IMR-90 (cell line): ENCODE measurements around the gene IFT25. TPM values are rescaled to one million over a fixed set of nuclear protein-coding genes. Genes with fewer than 3 reads are reported as not detected.

Experiments
- ATAC-seq: fragments of 200-7000 bp; cut with Tn5 transposase; 2 replicates; pipeline ENCODE4 v1.9.1; 2020; ENCODE audit warnings: low read depth, mild to moderate bottlenecking, moderate library complexity
- BruUV-seq: library from RNA; stranded (reverse); fragments of 400-500 nt; replicated peaks from 2 replicates; lab custom pipeline; 2021; lab: Mats Ljungman, UMichigan
- CTCF ChIA-PET: fragments of 300-600 bp; formaldehyde crosslinking; extraction: SDS; loops from one replicate; lab custom pipeline; 2021; ENCODE audit warnings: antibody characterized with exemption; lab: Yijun Ruan, JAX
- POLR2A ChIA-PET: fragments of 300-600 bp; sonication (Branson Sonifier 250); formaldehyde crosslinking; loops from one replicate; lab custom pipeline; 2022; ENCODE audit warnings: antibody characterized with exemption; ENCODE audit not compliant: unreplicated experiment; lab: Charles Lee
- DNase-seq: peaks from one replicate; pipeline ENCODE4 v3.0.0; 2013
- H2AFZ ChIP-seq: replicated peaks from 2 replicates; pipeline ENCODE3; 2013; ENCODE audit warnings: low read length, mild to moderate bottlenecking; ENCODE audit not compliant: poor library complexity
- H2AK5ac ChIP-seq: 2 replicates; pipeline ENCODE4 v1.6.1; 2013; ENCODE audit warnings: low read depth, low read length, inconsistent platforms
- H2AK9ac ChIP-seq: replicated peaks from 2 replicates; pipeline ENCODE3; 2013; ENCODE audit warnings: mild to moderate bottlenecking, low read depth, low read length, moderate library complexity; ENCODE audit not compliant: poor library complexity
- H2BK120ac ChIP-seq: 2 replicates; pipeline ENCODE4 v1.6.1; 2013; ENCODE audit warnings: low read depth, low read length, inconsistent platforms
- H2BK15ac ChIP-seq: 3 replicates; pipeline ENCODE4 v1.6.1; 2013; ENCODE audit warnings: low read depth, low read length, inconsistent platforms
- H2BK20ac ChIP-seq: 2 replicates; pipeline ENCODE4 v1.6.1; 2013; ENCODE audit warnings: low read depth, mild to moderate bottlenecking, inconsistent platforms, low read length, moderate library complexity
- H2BK5ac ChIP-seq: 2 replicates; pipeline ENCODE4 v1.6.1; 2013; ENCODE audit warnings: mild to moderate bottlenecking, low read depth, low read length, inconsistent platforms; ENCODE audit not compliant: poor library complexity, severe bottlenecking
- H3K14ac ChIP-seq: replicated peaks from 2 replicates; pipeline ENCODE4 v1.6.1; 2013; ENCODE audit warnings: low read depth, low read length, inconsistent platforms
- H3K18ac ChIP-seq: 2 replicates; pipeline ENCODE4 v1.6.1; 2013; ENCODE audit warnings: low read depth, low read length, control low read depth
- H3K23ac ChIP-seq: 2 replicates; pipeline ENCODE4 v1.6.1; 2013; ENCODE audit warnings: low read depth, low read length, inconsistent platforms
- H3K27ac ChIP-seq: 2 replicates; pipeline ENCODE4 v1.5.1; 2013; ENCODE audit warnings: mild to moderate bottlenecking, control low read depth, low read length; ENCODE audit not compliant: insufficient read depth
- H3K27me3 ChIP-seq: 2 replicates; pipeline ENCODE4 v1.6.1; 2013; ENCODE audit warnings: low read length; ENCODE audit not compliant: control insufficient read depth, insufficient read depth
- H3K36me3 ChIP-seq: 2 replicates; pipeline ENCODE4 v1.6.1; 2013; ENCODE audit warnings: low read length, mixed read lengths; ENCODE audit not compliant: control insufficient read depth, insufficient read depth
- H3K4ac ChIP-seq: 2 replicates; pipeline ENCODE4 v1.6.1; 2013; ENCODE audit warnings: low read depth, low read length, inconsistent platforms
- H3K4me1 ChIP-seq: 2 replicates; pipeline ENCODE4 v1.6.1; 2013; ENCODE audit warnings: low read length, mixed read lengths; ENCODE audit not compliant: control insufficient read depth, insufficient read depth
- H3K4me2 ChIP-seq: 2 replicates; pipeline ENCODE4 v1.6.1; 2013; ENCODE audit warnings: low read depth, mild to moderate bottlenecking, control low read depth, low read length, moderate library complexity
- H3K4me3 ChIP-seq: 2 replicates; pipeline ENCODE4 v1.5.1; 2013; ENCODE audit warnings: low read depth, mild to moderate bottlenecking, control low read depth, low read length, moderate library complexity; ENCODE audit not compliant: insufficient read depth
- H3K56ac ChIP-seq: 2 replicates; pipeline ENCODE4 v1.6.1; 2013; ENCODE audit warnings: low read length, inconsistent platforms; ENCODE audit not compliant: insufficient read depth; ENCODE audit errors: extremely low read depth
- H3K79me1 ChIP-seq, 2 experiments: 2 replicates each; pipeline ENCODE4 v1.6.1; 2013; ENCODE audit warnings: low read length in 2 of 2, inconsistent platforms in 1 of 2, low read depth in 1 of 2
- H3K9ac ChIP-seq: 2 replicates; pipeline ENCODE4 v1.6.1; 2013; ENCODE audit warnings: low read depth, low read length, control low read depth
- H3K9me1 ChIP-seq: 2 replicates; pipeline ENCODE4 v1.6.1; 2013; ENCODE audit warnings: low read length, inconsistent platforms; ENCODE audit not compliant: insufficient read depth
- H3K9me3 ChIP-seq: 2 replicates; pipeline ENCODE4 v1.6.1; 2013; ENCODE audit warnings: low read length; ENCODE audit not compliant: control insufficient read depth, insufficient read depth
- H4K20me1 ChIP-seq: 2 replicates; pipeline ENCODE4 v1.6.1; 2013; ENCODE audit warnings: low read length, inconsistent platforms; ENCODE audit not compliant: insufficient read depth
- H4K5ac ChIP-seq: 2 replicates; pipeline ENCODE4 v1.6.1; 2013; ENCODE audit warnings: mild to moderate bottlenecking, low read depth, low read length, control low read depth
- H4K8ac ChIP-seq, 2 experiments: 2 replicates each; pipeline ENCODE4 v1.6.1; 2013; ENCODE audit warnings: low read depth in 2 of 2, low read length in 2 of 2, control low read depth in 1 of 2, inconsistent platforms in 1 of 2
- H4K91ac ChIP-seq: 2 replicates; pipeline ENCODE4 v1.6.1; 2013; ENCODE audit warnings: low read depth, low read length, inconsistent platforms; ENCODE audit not compliant: insufficient read depth
- CHD1 ChIP-seq: IDR thresholded peaks from 2 replicates; pipeline ENCODE4 v1.6.1; 2012; ENCODE audit warnings: low read depth, low read length, improper control_type of control experiment
- MXI1 ChIP-seq: IDR thresholded peaks from 2 replicates; pipeline ENCODE4 v1.6.1; 2012; ENCODE audit warnings: low read depth, mild to moderate bottlenecking, low read length, moderate library complexity, borderline replicate concordance
- RAD21 ChIP-seq: IDR thresholded peaks from 2 replicates; pipeline ENCODE4 v1.6.1; 2012; ENCODE audit warnings: low read length, improper control_type of control experiment
- WGBS, 2 experiments: methylation state at CpG; one replicate each; pipeline versions ENCODE4 v1.1.5 to v1.1.7; 2013; ENCODE audit warnings: missing lambda C conversion rate in 2 of 2; ENCODE audit not compliant: insufficient read length in 1 of 2; ENCODE audit errors: extremely low coverage in 2 of 2; 5-methylcytosine and 5-hydroxymethylcytosine counted together
- dilution Hi-C: fragments of 300-500 bp; cut with HindIII; formaldehyde crosslinking; loops from one replicate; pipeline ENCODE4 v1.14.3; 2018; ENCODE audit warnings: low sequenced_read_pairs; ENCODE audit not compliant: unreplicated experiment
- in situ Hi-C: fragments of 300-500 bp; cut with MboI; formaldehyde crosslinking; loops from 3 replicates; pipeline ENCODE4 v1.14.3; 2019; ENCODE audit warnings: low sequenced_read_pairs, inconsistent platforms, mixed read lengths
- intact Hi-C: fragments of 100-400 bp; cut with micrococcal nuclease; formaldehyde crosslinking; loops from 2 replicates; pipeline ENCODE4 v1.10.0; 2022
- polyA plus RNA-seq, 3 experiments: library from polyadenylated mRNA; depleted of rRNA; stranded (reverse); fragments of >200 nt; gene quantifications; 2 replicates each; pipeline ENCODE4 v1.2.3, GENCODE V29; 2012; ENCODE audit warnings: low replicate concordance in 1 of 3
- total RNA-seq: library from RNA; depleted of rRNA; stranded (reverse); fragments of >200 nt; gene quantifications from 2 replicates; pipeline ENCODE4 v1.2.3, GENCODE V29; 2012

Gene IFT25
- total and polyA plus RNA-seq, 2 of the 4 experiments (the other 2 are of a cell fraction) = 9.1 to 38.0 TPM

DNA sequence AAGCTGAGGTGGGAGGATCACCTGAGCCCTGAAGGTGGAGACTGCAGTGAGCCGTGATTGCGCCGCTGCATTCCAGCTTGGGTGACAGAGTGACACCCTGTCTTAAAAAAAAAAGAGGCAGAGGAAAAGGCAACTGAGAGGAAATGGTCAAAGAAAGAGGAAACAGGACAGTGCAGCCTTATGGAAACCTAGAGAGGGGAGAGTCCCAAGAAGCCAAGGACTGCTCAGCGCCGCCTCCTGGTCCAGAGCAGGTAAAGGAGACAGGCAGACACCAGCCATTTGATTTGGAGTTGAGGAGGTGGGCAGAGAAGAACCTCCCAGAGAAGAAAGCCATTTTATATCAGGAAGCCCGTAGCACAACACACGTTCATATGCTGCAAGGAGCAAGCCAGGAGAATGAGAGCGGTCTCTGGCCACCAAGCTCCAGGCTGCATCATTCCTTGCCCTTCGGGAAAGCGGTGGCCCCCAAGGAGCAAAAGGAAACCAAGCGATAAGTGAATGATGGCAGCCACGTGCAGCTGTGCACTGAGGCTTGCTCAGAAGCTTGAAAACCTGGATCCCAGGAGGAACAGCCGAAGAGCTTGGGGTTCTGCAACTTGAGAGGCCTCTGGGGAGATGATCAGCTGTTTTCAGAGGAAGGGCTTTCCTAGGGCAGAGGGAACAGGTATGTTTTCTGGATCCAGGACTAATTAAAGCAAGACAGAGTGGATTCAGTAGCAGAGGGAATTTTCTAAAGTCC, 34.4 kb upstream of the IFT25 start:
- DNase-seq = no peak
- H3K4me2 ChIP-seq = no peak overlapping the region
- CTCF ChIA-PET = interaction anchor here (1.0 kb wide), 1 partner anchor 829 kb away, joined by 3 read pairs; no protein-coding TSS in a partner anchor
- in situ Hi-C loops = no loop called here
- H3K79me1 ChIP-seq = no peaks in the 10 kb centered on the region
- no peak overlapping the region for H2AFZ ChIP-seq
- H4K5ac ChIP-seq = no peak overlapping the region
- dilution Hi-C loops = no loop called here
- no peak overlapping the region for H2BK120ac ChIP-seq
- no peak overlapping the region for H4K91ac ChIP-seq
- H3K14ac ChIP-seq = no peak overlapping the region
- ATAC-seq = no peak
- no peak overlapping the region for H3K9ac ChIP-seq
- H2BK15ac ChIP-seq = no peak overlapping the region
- no peak overlapping the region for H3K56ac ChIP-seq
- no peaks in the 10 kb centered on the region for H3K36me3 ChIP-seq
- no peaks in the 10 kb centered on the region for H3K27me3 ChIP-seq
- peaks cover 2% of the 10 kb centered on the region; the same call in 1 of the 2 replicates for H3K4me1 ChIP-seq
- no peak overlapping the region for H2BK5ac ChIP-seq
- BruUV-seq = no TSS peak
- H3K18ac ChIP-seq = no peak overlapping the region
- H3K9me1 ChIP-seq = no peaks in the 10 kb centered on the region
- H2AK9ac ChIP-seq = no peak overlapping the region
- WGBS, 2 experiments = 92% methylated on average over 7 of the region's 13 CpGs; no CpG with 5 or more reads in 1 of the 2 experiments
- no peaks in the 10 kb centered on the region for H3K9me3 ChIP-seq
- no peaks in the 10 kb centered on the region for H4K20me1 ChIP-seq
- no peak overlapping the region for H4K8ac ChIP-seq
- no peak overlapping the region for H2BK20ac ChIP-seq
- intact Hi-C loops = no loop called here
- no peak overlapping the region for H2AK5ac ChIP-seq
- POLR2A ChIA-PET = no interaction called here
- H3K23ac ChIP-seq = no peak overlapping the region
- H3K4me3 ChIP-seq = no peak overlapping the region
- TF ChIP-seq RAD21 (no peak), CHD1 (no peak), MXI1 (no peak)
- no peak overlapping the region for H3K27ac ChIP-seq
- H3K4ac ChIP-seq = no peak overlapping the region
